Skeletal muscle satellite cell (primary cell): ENCODE data around the gene KYAT1.

Experiments
- H3K27me3 ChIP-seq: 2 replicates; pipeline ENCODE4 v1.7.0; 2013; ENCODE audit warnings: low read length; ENCODE audit not compliant: control insufficient read depth, insufficient read depth
- H3K36me3 ChIP-seq: 2 replicates; pipeline ENCODE4 v1.7.0; 2013; ENCODE audit warnings: mild to moderate bottlenecking, control low read depth, low read length; ENCODE audit not compliant: insufficient read depth
- H3K4me1 ChIP-seq: 2 replicates; pipeline ENCODE4 v1.7.0; 2013; ENCODE audit warnings: low read length; ENCODE audit not compliant: control insufficient read depth, insufficient read depth
- H3K4me2 ChIP-seq: 2 replicates; pipeline ENCODE4 v1.7.0; 2013; ENCODE audit warnings: mild to moderate bottlenecking, low read length
- H3K4me3 ChIP-seq: 2 replicates; pipeline ENCODE4 v1.7.0; 2013; ENCODE audit warnings: low read length
- H3K9ac ChIP-seq: 2 replicates; pipeline ENCODE4 v1.7.0; 2013; ENCODE audit warnings: mild to moderate bottlenecking, low read depth, low read length, moderate library complexity
- H3K9me3 ChIP-seq: replicated peaks from 2 replicates; pipeline ENCODE4 v1.7.0; 2013; ENCODE audit warnings: mild to moderate bottlenecking, control low read depth, low read length

The KYAT1 gene

GRCh38 chr9:128828267-128828666 lies 53.5 kb downstream of the KYAT1 start:
- peaks cover 40% of the 10 kb centered on the region for H3K36me3 ChIP-seq
- H3K27me3 ChIP-seq, result no peaks in the 10 kb centered on the region
- peak overlapping the region; percentile 85 for H3K4me2 ChIP-seq
- peak overlapping the region; percentile 91 for H3K4me3 ChIP-seq
- H3K9me3 ChIP-seq, result no peaks in the 10 kb centered on the region
- peak overlapping the region; percentile 86 for H3K9ac ChIP-seq
- peaks cover 7% of the 10 kb centered on the region for H3K4me1 ChIP-seq

GRCh38 chr9:128825923-128826700 lies 55.6 kb downstream of the KYAT1 start:
- Histone ChIP-seq H3K9me3 (no peaks in the 10 kb centered on the region), H3K9ac (no peak overlapping the region)

GRCh38 chr9:128824911-128825310 lies 56.8 kb downstream of the KYAT1 start:
- Histone ChIP-seq H3K4me1 (peaks cover 8% of the 10 kb centered on the region), H3K36me3 (peaks cover 55% of the 10 kb centered on the region), H3K4me3 (no peak overlapping the region), H3K4me2 (no peak overlapping the region), H3K9me3 (no peaks in the 10 kb centered on the region), H3K9ac (no peak overlapping the region), H3K27me3 (no peaks in the 10 kb centered on the region)

More at GRCh38 chr9:128825923-128826700, 55.6 kb downstream of the KYAT1 start:
- H3K4me3 ChIP-seq, result no peak overlapping the region
- H3K36me3 ChIP-seq, result peaks cover 55% of the 10 kb centered on the region
- H3K4me2 ChIP-seq, result no peak overlapping the region
- H3K27me3 ChIP-seq, result no peaks in the 10 kb centered on the region
- H3K4me1 ChIP-seq, result peaks cover 7% of the 10 kb centered on the region

- Histone ChIP-seq H3K36me3 (peaks cover 55% of the 10 kb centered on the region), H3K9ac (no peak overlapping the region)
These were observed 57.8 kb downstream of the KYAT1 start for GRCh38 chr9:128823903-128824406.

GRCh38 chr9:128823362-128823902 lies 58.3 kb downstream of the KYAT1 start:
- no peak overlapping the region for H3K9ac ChIP-seq
- H3K27me3 ChIP-seq, result no peaks in the 10 kb centered on the region
- no peak overlapping the region for H3K4me3 ChIP-seq
- H3K36me3 ChIP-seq, result peaks cover 55% of the 10 kb centered on the region
- no peaks in the 10 kb centered on the region for H3K9me3 ChIP-seq
- no peak overlapping the region for H3K4me2 ChIP-seq
- peaks cover 11% of the 10 kb centered on the region for H3K4me1 ChIP-seq

More at GRCh38 chr9:128823903-128824406, 57.8 kb downstream of the KYAT1 start:
- Histone ChIP-seq H3K4me1 (peaks cover 16% of the 10 kb centered on the region), H3K4me2 (no peak overlapping the region), H3K4me3 (no peak overlapping the region), H3K27me3 (no peaks in the 10 kb centered on the region), H3K9me3 (no peaks in the 10 kb centered on the region)

GRCh38 chr9:128822407-128823042 lies 59.2 kb downstream of the KYAT1 start:
- peaks cover 10% of the 10 kb centered on the region for H3K4me1 ChIP-seq
- H3K4me2 ChIP-seq, result no peak overlapping the region
- H3K4me3 ChIP-seq, result no peak overlapping the region
- H3K9me3 ChIP-seq, result no peaks in the 10 kb centered on the region
- H3K36me3 ChIP-seq, result peaks cover 52% of the 10 kb centered on the region
- H3K9ac ChIP-seq, result no peak overlapping the region
- no peaks in the 10 kb centered on the region for H3K27me3 ChIP-seq

- no peak overlapping the region for H3K4me3 ChIP-seq
- H3K9me3 ChIP-seq, result no peaks in the 10 kb centered on the region
- no peak overlapping the region for H3K4me2 ChIP-seq
- H3K9ac ChIP-seq, result no peak overlapping the region
- no peaks in the 10 kb centered on the region for H3K27me3 ChIP-seq
- H3K36me3 ChIP-seq, result peaks cover 45% of the 10 kb centered on the region
- peaks cover 10% of the 10 kb centered on the region for H3K4me1 ChIP-seq
These were observed 60.0 kb downstream of the KYAT1 start for GRCh38 chr9:128821584-128822406.

GRCh38 chr9:128820665-128821583 lies 60.8 kb downstream of the KYAT1 start:
- Histone ChIP-seq H3K4me2 (no peak overlapping the region), H3K36me3 (peaks cover 37% of the 10 kb centered on the region), H3K4me1 (peaks cover 10% of the 10 kb centered on the region), H3K9ac (no peak overlapping the region), H3K27me3 (no peaks in the 10 kb centered on the region), H3K4me3 (no peak overlapping the region), H3K9me3 (no peaks in the 10 kb centered on the region)

GRCh38 chr9:128819716-128820664 lies 61.8 kb downstream of the KYAT1 start:
- Histone ChIP-seq H3K4me1 (peaks cover 10% of the 10 kb centered on the region), H3K9me3 (no peaks in the 10 kb centered on the region), H3K36me3 (peaks cover 28% of the 10 kb centered on the region), H3K9ac (no peak overlapping the region), H3K4me2 (peak overlapping the region; percentile 97), H3K4me3 (peak overlapping the region; percentile 7), H3K27me3 (no peaks in the 10 kb centered on the region)
